Activated effector memory CD4-positive, alpha-beta T cell treated with Interleukin-2 at 50 U/mL for 16 hours (primary cell): ENCODE results near the gene PTPMT1.
"Not testable (repeated sequence)": the region's sequence is repeated elsewhere in the genome, so short reads cannot be mapped to it uniquely, and the experiment has no call there.

Source experiments
- DNase-seq: peaks from one replicate; pipeline ENCODE4 v3.0.0-alpha.2; 2020

PTPMT1 gene

GRCh38 chr11:47565340-47566148 lies at the start of gene PTPMT1:
Gene PTPMT1, plus strand, starts transcription at chr11:47565599. Its CDS starts 24 bp downstream, at chr11:47565623.
- DNase-seq, result peak; percentile 48

- no peak for DNase-seq
These were observed 49.2 kb upstream of the PTPMT1 start for GRCh38 chr11:47516155-47516554.

GRCh38 chr11:47516984-47517853 lies 48.2 kb upstream of the PTPMT1 start:
- no peak for DNase-seq

- no peak for DNase-seq
These were observed 47.0 kb upstream of the PTPMT1 start for GRCh38 chr11:47518212-47518964.

GRCh38 chr11:47523490-47524225 lies 41.7 kb upstream of the PTPMT1 start:
- DNase-seq, result no peak

GRCh38 chr11:47524291-47524874 lies 41.0 kb upstream of the PTPMT1 start:
- no peak for DNase-seq

GRCh38 chr11:47526032-47526431 lies 39.4 kb upstream of the PTPMT1 start:
- not testable (repeated sequence) for DNase-seq

GRCh38 chr11:47527186-47527585 lies 38.2 kb upstream of the PTPMT1 start:
- DNase-seq, result no peak

- no peak for DNase-seq
These were observed 35.4 kb upstream of the PTPMT1 start for GRCh38 chr11:47529951-47530350.

GRCh38 chr11:47530721-47531120 lies 34.7 kb upstream of the PTPMT1 start:
- not testable (repeated sequence) for DNase-seq

GRCh38 chr11:47531666-47532065 lies 33.7 kb upstream of the PTPMT1 start:
- no peak for DNase-seq

GRCh38 chr11:47532597-47533213 lies 32.7 kb upstream of the PTPMT1 start:
- no peak for DNase-seq

GRCh38 chr11:47533690-47534151 lies 31.7 kb upstream of the PTPMT1 start:
- no peak for DNase-seq

- no peak for DNase-seq
These were observed 30.6 kb upstream of the PTPMT1 start for GRCh38 chr11:47534704-47535251.

GRCh38 chr11:47536915-47537314 lies 28.5 kb upstream of the PTPMT1 start:
- no peak for DNase-seq

- DNase-seq, result no peak
These were observed 26.4 kb upstream of the PTPMT1 start for GRCh38 chr11:47538741-47539565.

- no peak for DNase-seq
These were observed 25.7 kb upstream of the PTPMT1 start for GRCh38 chr11:47539681-47540039.

- DNase-seq, result no peak
These were observed 24.3 kb upstream of the PTPMT1 start for GRCh38 chr11:47541070-47541469.

GRCh38 chr11:47545298-47545697 lies 20.1 kb upstream of the PTPMT1 start:
- DNase-seq, result no peak

GRCh38 chr11:47546274-47546673 lies 19.1 kb upstream of the PTPMT1 start:
- DNase-seq, result not testable (repeated sequence)
